GM19467 (cell line): ENCODE measurements around the gene OTULIN.
A peak's percentile ranks its signal among the peaks of the same experiment; 100 is the strongest.

ENCODE experiments used
- ATAC-seq: cut with Tn5 transposase; IDR thresholded peaks from one replicate; pipeline ENCODE4 v1.9.1; 2021; ENCODE audit warnings: mild to moderate bottlenecking, moderate library complexity; ENCODE audit not compliant: unreplicated experiment

OTULIN gene

GRCh38 chr5:14667770-14668169 is 3.3 kb downstream of the OTULIN start:
- ATAC-seq, result no peak

DNA sequence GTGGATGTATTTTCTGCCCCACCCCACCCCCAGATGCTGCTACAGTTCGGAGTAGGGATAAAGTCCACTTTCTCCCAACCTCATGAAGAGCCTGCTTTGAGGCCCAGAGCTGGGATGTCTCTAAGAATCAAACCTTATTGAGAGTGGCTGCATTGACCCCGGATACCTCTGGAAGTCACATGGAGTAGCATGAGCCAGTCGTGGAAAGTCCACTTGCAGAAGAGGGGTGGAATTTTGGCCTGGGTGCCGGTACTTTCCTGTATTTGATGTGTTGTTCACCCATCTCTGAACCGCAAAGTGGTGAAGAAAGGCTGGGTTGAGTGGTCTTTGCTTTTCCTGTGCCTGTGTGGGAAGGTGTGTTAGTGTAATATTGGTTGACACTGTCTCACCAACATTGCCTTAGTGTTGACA is 3.7 kb downstream of the OTULIN start:
- no peak for ATAC-seq

DNA sequence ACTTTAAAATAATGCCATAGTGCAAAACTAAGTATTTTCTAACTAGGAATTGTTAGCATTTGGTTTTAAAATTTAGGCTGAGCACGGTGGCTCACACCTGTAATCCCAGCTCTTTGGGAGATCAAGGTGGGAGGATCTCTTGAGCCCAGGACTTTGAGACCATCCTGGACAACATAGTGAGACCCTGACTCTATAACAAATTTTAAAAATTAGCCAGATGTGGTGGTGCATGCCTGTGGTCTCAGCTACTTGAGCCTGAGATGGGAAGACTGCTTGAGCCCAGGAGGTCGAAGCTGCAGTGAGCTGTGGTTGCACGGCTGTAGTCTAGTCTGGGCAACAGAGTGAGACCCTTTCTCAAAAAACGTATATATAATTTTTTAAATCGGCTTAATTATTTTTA is 4.9 kb downstream of the OTULIN start:
- no peak for ATAC-seq

GRCh38 chr5:14669975-14670374 is 5.5 kb downstream of the OTULIN start:
- no peak for ATAC-seq

- ATAC-seq, result no peak
These were observed 6.9 kb downstream of the OTULIN start for GRCh38 chr5:14671414-14671813.

GRCh38 chr5:14672082-14672481 is 7.6 kb downstream of the OTULIN start:
- ATAC-seq, result no peak

GRCh38 chr5:14672484-14673394 is 8.2 kb downstream of the OTULIN start:
- ATAC-seq, result no peak

DNA sequence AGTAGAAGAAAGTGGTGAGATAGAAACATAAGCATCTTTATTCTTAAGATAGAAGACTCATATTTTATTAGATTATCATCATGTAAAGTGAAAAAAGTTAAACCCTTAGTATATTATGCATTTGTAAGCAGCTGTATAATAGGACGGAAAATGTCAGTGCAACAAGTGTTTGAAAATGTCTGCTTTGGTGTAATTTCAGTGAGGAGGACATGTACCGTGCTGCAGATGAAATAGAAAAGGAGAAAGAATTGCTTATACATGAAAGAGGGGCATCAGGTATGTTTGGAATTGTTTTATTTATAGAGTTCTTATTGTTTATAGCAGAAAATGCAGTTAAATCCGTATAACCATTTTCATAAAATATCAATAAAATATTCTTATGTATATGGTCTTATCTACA is 8.9 kb downstream of the OTULIN start:
- ATAC-seq, result no peak

DNA sequence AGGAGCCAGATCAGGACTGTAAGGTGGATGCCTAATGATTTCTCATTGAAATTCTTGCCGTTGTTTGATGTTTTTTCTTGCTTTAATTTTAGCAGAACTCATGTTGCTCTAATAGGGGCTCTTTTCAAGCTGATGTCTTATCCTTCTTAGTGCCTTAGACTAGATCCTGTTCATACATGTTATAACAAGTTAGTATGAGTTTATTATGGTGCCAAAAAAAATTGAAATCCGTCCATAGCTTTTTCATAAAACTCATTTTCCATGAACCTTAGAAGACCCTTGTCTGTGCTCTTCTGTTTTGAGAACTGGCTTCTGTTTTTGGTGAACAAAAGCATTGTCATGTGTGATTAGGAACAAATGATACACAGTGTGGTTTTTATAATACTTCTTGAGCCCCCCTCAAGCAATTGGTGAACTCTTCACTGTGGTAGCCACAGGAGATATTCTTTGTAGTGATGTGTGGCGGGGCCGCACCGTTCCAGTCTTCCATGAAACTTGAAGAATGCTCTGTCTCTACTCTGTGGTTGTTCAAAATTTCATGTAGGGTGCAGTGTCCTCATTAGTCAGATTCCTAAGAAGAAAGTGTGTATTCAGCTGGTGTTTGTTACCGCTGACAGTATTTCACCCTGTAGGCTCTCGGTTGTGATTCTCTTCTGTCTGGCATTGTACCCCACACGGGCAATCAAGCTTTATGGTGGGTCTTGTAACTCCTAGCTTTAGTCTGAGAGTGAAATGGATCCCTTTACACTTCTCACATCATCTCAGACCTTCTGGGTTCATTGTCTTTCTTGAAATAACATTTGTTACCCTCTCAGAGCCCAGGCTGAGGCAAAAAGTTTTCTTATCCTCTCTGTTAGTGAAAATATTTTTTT is 10.7 kb downstream of the OTULIN start:
- peak; percentile 1 for ATAC-seq

- peak; percentile 42 for ATAC-seq
These were observed 11.4 kb downstream of the OTULIN start for GRCh38 chr5:14675865-14676300.

DNA sequence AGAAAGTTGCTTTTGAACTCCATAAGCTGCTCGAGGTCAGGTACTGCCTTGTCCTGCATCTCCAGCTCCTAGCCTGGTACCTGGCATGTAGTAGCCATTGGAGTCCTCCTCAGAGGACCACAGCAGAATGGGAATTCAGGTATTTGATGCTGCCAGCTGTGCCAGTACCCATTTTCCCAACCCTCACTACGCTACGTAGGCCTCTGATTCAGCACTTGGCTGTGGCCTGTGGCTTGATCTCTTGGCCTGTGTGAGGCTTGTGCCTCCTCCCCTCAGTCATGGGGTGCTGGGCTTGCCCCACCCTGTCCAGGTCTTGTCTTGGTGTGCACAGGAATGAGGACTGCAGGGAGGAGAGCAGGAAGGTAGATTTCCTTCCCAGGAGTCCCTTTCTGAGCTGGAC is 11.8 kb downstream of the OTULIN start:
- peak; percentile 42 for ATAC-seq

GRCh38 chr5:14678773-14679334 is 14.3 kb downstream of the OTULIN start:
- no peak for ATAC-seq

DNA sequence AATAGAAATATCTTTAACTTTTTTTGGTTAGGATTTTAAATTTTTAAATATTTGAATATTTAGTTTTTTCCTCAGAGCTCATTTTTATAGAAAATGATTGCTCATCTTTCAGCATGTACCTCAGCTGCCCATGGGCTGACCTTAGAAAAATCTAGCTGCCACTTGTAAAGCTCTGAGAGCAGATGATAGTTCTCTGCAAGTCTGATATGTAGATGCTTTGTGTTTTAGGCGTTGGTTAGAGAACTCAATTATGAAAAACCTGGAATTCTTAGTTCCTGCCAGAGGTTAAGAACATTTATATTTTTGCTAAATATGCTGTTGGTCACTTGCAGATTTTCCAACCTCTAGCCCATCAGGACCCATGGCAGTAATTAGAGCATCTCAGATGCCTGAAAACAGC is 15.1 kb downstream of the OTULIN start:
- ATAC-seq, result no peak

- ATAC-seq, result no peak
These were observed 16.8 kb downstream of the OTULIN start for GRCh38 chr5:14681236-14681752.

- no peak for ATAC-seq
These were observed 19.5 kb downstream of the OTULIN start for GRCh38 chr5:14683906-14684455.

- no peak for ATAC-seq
These were observed 20.2 kb downstream of the OTULIN start for GRCh38 chr5:14684757-14685156.

DNA sequence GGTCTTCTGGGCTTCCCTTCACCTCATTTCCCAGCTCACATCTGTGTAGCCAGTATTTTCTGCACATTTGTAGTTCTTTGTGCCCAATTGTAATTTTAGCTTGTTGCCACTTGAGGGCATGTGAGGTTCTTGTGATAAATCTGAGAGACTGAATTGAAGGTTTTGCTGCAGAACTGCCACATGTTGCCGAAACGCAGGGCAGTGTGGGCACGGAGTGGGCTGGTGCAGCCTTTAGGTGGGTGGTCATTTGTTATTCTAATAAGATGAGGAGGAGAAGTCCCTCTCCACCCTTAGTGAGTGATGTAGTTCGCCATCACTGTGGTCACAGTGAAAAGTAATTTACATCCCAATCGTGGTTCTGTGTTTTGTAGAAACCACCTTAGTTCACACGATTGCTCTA is 21.2 kb downstream of the OTULIN start:
- ATAC-seq, result peak; percentile 89

DNA sequence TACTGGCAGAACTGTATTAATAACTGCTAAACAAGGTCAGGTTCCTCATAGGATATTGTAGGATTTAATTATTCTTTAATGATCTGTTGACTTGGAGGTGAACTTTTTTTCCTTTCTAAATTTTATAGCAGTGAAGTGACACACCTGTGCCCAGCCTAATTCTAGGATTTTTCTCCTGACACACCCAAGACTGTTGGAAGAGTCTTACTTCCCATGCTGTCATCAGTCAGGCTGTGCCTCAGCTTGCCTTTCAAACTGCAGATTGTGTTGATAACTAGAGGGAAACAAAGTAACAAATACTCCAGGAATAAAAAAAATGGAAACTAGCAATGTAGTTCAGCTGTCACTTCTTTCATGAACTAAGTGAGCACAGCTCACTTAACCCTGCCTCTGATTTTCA is 22.0 kb downstream of the OTULIN start:
- no peak for ATAC-seq

DNA sequence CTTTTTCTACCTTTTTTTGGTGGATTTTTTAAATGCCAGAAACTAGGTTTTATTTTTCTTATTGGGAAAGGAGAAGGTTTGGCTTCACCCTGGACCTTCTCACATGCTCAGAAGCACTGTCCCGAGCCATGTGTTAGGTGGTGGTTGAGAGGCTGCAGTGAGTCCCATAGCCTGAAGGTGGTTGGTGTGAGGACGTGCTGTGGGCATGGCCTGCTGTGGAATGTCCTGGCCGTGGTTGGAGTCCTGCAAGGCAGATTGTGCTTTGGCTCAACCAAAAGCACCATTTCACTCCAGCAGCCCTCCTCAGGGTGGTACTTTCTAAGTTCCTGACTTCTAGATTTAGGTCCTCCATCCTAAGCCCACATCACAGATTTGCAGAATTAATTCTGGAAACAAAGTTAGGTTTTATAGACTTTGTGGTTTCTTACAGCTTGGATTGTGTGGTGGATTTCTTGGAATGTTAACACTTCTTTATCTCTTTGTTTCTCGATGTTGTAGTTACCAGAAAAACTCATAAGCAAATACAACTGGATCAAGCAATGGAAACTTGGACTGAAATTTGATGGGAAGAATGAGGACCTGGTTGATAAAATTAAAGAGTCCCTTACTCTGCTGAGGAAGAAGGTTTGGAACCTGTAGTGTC is 22.6 kb downstream of the OTULIN start:
- ATAC-seq, result no peak

- ATAC-seq, result no peak
These were observed 28.6 kb downstream of the OTULIN start for GRCh38 chr5:14693070-14693469.
